Tibial artery (tissue), 4 donors: ENCODE results near the gene OPRL1.

ENCODE experiments used
- DNase-seq, 2 donors: peaks; one replicate each; pipeline ENCODE4 v3.0.0-alpha.2; 2019
- H3K27ac ChIP-seq, 2 donors: fragments of 200-600 bp; sonication (generic) in 1 of 2; 1 replicate in 1 of 2; 2 replicates in 1 of 2; pipeline ENCODE4 v1.5.1; 2018 to 2019; ENCODE audit warnings: mild to moderate bottlenecking in 1 of 2
- H3K27me3 ChIP-seq, 2 donors: fragments of 200-600 bp; sonication (generic) in 1 of 2; one replicate each; pipeline versions ENCODE4 v1.5.1 to v1.6.0; 2016 to 2019
- H3K36me3 ChIP-seq, 3 donors: fragments of 200-600 bp; sonication (generic) in 2 of 3; one replicate each; pipeline ENCODE4 v1.5.1; 2016 to 2019; ENCODE audit warnings: mild to moderate bottlenecking in 2 of 3
- H3K4me1 ChIP-seq, 4 donors: fragments of 200-600 bp; sonication (generic) in 2 of 4; 1 replicate in 3 of 4; 2 replicates in 1 of 4; pipeline ENCODE4 v1.5.1; 2016 to 2019
- H3K4me3 ChIP-seq, 2 donors: fragments of 200-600 bp; sonication (generic) in 1 of 2; 1 replicate in 1 of 2; 2 replicates in 1 of 2; pipeline ENCODE4 v1.5.1; 2018 to 2019; ENCODE audit warnings: mild to moderate bottlenecking in 2 of 2
- H3K9me3 ChIP-seq, 3 donors: fragments of 200-600 bp; sonication (generic) in 1 of 3; one replicate each; pipeline ENCODE4 v1.5.1; 2016 to 2019
- intact Hi-C: fragments of 100-400 bp; cut with DNase I; formaldehyde crosslinking; loops from one replicate; pipeline ENCODE4 v1.15.0; 2023; ENCODE audit warnings: low total_unique reads
- TF ChIP-seq, protein P1 (sequence below), 2 experiments: fragments of 200-600 bp in 1 of 2; fragments of 450-650 bp in 1 of 2; IDR thresholded peaks; one replicate each; pipeline ENCODE4 v1.5.1; 2017 to 2019; ENCODE audit warnings: antibody characterized with exemption in 2 of 2, mild to moderate bottlenecking in 1 of 2, moderate library complexity in 1 of 2

Gene OPRL1

DNA sequence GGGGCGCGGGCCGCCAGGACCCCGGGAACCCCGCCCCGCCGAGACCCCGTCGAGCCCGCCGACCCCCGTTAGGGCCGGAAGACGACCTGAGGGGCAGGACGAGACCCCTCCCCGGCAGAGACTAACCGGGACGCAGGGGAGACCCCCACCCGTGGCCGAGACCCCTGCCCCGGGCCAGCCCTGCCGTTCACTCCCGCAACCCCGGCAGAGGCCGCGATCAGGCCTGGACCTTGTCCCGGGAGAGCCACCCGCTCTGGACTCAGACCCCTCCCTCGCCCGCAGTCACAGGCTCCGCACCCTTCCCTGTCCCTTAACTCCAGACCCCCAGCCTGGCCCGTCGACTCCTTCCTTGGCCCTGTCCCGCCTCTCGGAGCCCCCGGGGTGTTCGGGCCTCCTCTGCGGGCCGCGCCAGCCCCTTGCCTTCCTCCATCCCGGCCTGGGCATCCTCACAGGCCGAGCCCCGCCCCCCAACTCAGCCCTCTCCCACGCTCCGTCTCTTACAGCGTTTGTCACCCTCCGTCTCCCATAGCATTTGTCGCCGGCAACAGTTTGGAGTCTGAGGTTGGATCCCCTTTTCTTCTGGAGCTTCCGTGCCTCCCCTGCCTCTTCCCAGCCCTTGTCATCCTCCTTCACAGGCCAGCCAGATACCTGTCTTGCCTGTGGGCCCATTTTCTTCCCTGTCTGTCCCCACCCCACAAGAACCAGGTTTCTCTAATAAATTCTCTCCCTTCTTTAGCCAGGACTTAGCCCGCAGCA, 16.3 kb upstream of the OPRL1 start:
- H3K36me3 ChIP-seq, result peaks cover 0 to 6% (median 0%) of the 10 kb centered on the region in 3 donors
- TF ChIP-seq, protein P1, sequence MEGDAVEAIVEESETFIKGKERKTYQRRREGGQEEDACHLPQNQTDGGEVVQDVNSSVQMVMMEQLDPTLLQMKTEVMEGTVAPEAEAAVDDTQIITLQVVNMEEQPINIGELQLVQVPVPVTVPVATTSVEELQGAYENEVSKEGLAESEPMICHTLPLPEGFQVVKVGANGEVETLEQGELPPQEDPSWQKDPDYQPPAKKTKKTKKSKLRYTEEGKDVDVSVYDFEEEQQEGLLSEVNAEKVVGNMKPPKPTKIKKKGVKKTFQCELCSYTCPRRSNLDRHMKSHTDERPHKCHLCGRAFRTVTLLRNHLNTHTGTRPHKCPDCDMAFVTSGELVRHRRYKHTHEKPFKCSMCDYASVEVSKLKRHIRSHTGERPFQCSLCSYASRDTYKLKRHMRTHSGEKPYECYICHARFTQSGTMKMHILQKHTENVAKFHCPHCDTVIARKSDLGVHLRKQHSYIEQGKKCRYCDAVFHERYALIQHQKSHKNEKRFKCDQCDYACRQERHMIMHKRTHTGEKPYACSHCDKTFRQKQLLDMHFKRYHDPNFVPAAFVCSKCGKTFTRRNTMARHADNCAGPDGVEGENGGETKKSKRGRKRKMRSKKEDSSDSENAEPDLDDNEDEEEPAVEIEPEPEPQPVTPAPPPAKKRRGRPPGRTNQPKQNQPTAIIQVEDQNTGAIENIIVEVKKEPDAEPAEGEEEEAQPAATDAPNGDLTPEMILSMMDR (IDR thresholded peaks at IDR 0.05), result no peak
- H3K27me3 ChIP-seq, result peaks cover 0 to under 1% of the 10 kb centered on the region in 2 donors
- peak overlapping the region; percentile 87 to 90 for H3K4me3 ChIP-seq
- peaks cover 0 to 32% (median 23%) of the 10 kb centered on the region in 4 donors for H3K4me1 ChIP-seq
- DNase-seq, result peak in 1 of 2 donors; percentile 80
- intact Hi-C loops, result no loop called here
- peak overlapping the region; percentile 87 to 89 for H3K27ac ChIP-seq
- no peaks in the 10 kb centered on the region for H3K9me3 ChIP-seq

DNA sequence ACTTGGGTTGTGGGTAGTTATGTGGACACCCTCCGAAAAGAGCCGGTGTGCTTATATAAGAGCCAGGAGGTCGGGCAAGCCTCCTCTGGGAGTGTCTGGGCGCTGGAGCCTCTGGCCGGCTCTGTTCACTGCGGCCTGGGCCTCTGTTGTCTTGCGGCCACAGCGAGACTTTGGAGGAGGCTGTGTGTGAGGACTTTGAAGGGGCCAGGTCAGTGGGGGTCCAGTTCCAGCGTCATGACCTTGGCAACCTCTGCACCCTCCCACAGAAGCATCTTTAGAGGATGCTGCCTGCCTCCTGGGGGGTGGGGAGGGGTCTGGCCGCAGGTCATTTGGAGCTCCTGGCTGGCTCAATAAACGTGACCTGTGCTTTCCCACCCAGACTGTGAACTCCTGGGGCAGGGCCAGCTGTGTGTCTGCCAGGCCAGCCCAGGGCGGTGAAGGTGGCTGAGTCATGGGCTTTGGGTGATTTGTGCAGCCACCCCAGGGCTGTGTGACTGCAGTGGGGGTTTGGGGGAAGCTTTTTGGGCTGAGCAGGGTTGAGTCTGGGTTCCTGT, 15.7 kb upstream of the OPRL1 start:
- Histone ChIP-seq H3K9me3 (no peaks in the 10 kb centered on the region), H3K27ac (peak overlapping the region; percentile 87 to 89), H3K27me3 (no peaks in the 10 kb centered on the region), H3K4me3 (peak overlapping the region; percentile 87 to 90), H3K36me3 (peaks cover 0 to 7% (median 0%) of the 10 kb centered on the region in 3 donors), H3K4me1 (peaks cover 0 to 32% (median 23%) of the 10 kb centered on the region in 4 donors)
- peak in 1 of 2 donors; percentile 80 for DNase-seq
- TF ChIP-seq, protein P1 (IDR thresholded peaks at IDR 0.05), result no peak
- intact Hi-C loops, result no loop called here

DNA sequence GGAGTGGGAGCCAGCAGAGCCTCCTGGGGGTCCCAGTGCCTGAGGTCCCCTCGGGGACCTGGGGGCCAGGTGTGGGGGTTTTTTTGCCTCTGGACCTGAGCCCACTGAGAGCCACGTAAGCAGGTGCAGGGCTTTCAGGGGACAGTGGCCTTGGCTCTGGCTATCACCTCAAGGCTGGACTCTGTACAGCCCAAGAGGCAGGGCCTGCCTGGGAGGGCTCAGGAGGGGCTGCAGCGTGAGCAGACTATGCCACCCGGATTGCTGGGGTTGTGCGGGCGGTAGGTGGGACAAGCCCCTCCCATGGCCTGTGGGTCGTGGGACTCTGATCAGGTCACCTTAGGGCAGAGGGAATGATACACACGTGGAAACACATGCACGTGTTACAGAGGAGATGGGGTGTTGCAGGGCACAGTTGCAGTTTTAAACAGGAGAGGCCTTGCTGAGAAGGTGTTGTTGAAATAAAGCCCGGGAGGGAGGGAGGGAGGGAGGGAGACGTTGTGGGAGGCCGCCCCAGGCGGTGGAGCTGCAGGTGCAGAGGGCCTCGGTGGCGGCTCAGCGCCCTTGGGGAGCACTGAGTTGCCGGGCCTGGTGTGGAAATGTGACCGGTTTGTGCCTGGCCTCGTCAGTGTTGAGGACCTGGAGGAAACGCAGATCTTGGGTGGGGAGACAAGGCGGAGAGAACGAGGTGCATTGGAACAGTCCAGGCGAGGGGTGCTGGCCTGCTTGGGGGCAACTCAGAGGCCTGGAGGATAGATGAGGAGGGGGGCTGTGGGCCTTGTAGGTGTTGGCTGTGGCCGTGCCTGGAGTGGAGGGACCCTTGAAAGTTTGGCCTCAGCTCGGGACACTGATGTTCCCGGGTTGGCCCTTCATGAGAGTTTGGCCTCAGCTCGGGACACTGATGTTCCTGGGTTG, 14.6 kb upstream of the OPRL1 start:
- Histone ChIP-seq H3K36me3 (peaks cover 0 to 17% (median 4%) of the 10 kb centered on the region in 3 donors), H3K4me1 (peaks cover 0 to 32% (median 23%) of the 10 kb centered on the region in 4 donors), H3K27me3 (no peaks in the 10 kb centered on the region), H3K9me3 (no peaks in the 10 kb centered on the region), H3K4me3 (no peak overlapping the region), H3K27ac (no peak overlapping the region)
- intact Hi-C loops, result no loop called here
- TF ChIP-seq, protein P1 (IDR thresholded peaks at IDR 0.05), result no peak
- no peak for DNase-seq

DNA sequence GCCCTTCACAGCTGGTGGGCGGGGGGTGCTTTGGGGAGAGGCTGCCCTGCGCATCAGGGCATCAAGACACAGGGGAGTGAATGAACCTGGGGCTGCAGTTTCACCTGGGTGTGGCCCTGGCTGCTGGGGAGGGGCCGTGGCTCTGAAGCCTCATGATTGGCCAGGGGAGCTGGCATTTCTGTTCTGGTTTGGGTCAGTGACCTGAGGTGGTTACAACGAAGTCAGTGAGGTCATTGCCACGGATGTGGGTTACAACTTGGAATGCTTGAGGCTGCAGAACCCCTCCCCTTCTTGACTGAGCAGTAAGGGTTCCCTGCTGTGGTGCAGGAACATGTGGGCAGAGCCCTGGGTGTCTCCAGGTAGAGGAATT, 13.9 kb upstream of the OPRL1 start:
- TF ChIP-seq, protein P1 (IDR thresholded peaks at IDR 0.05), result no peak
- Histone ChIP-seq H3K4me3 (no peak overlapping the region), H3K27ac (no peak overlapping the region), H3K27me3 (no peaks in the 10 kb centered on the region), H3K36me3 (peaks cover 0 to 23% (median 8%) of the 10 kb centered on the region in 3 donors), H3K9me3 (no peaks in the 10 kb centered on the region), H3K4me1 (peaks cover 0 to 32% (median 23%) of the 10 kb centered on the region in 4 donors)
- intact Hi-C loops, result no loop called here
- no peak for DNase-seq

DNA sequence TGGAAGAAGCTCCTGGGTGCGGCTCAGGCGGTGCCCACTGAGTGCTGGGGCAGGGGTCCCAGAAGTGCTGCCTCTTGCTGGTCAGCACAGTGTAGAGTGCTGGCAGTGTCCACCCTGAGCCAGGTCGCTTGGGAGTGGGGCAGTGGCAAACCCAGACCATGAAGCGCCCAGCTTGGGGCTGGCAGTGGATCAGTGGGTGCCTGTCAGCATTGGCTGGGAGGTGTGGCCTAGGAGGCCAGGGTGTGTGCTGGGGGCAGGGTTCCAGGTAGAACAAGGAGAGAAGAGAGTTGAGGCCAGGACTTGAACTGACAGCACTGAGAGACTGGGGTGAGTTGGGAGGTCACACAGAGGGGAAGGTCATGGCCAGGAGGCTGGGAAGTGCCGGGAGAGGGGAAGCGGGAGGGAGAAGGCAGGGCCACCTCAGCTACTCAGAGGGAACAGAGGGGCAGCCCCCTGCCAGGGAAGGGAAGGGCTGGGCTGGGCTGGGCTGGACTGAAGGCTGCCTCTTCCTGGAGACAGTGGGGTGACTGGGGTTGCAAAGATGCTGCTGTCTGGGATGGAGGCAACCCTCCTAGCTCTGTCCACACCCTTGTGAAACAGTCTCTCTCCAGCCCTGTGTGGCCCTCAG, 12.8 kb upstream of the OPRL1 start:
- DNase-seq, result no peak
- no peaks in the 10 kb centered on the region for H3K27me3 ChIP-seq
- TF ChIP-seq, protein P1 (IDR thresholded peaks at IDR 0.05), result no peak
- no peak overlapping the region for H3K4me3 ChIP-seq
- no peaks in the 10 kb centered on the region for H3K9me3 ChIP-seq
- intact Hi-C loops, result no loop called here
- peaks cover 0 to 33% (median 8%) of the 10 kb centered on the region in 3 donors for H3K36me3 ChIP-seq
- H3K27ac ChIP-seq, result no peak overlapping the region
- peaks cover 0 to 30% (median 23%) of the 10 kb centered on the region in 4 donors for H3K4me1 ChIP-seq
